Calu3 (cell line): Measurements from ENCODE around the gene INSL6. TPM values are rescaled to one million over a fixed set of nuclear protein-coding genes. Genes with fewer than 3 reads are reported as not detected.
"Not testable (repeated sequence)": the region's sequence is repeated elsewhere in the genome, so short reads cannot be mapped to it uniquely, and the experiment has no call there.

Experiments used
- BruUV-seq: library from RNA; stranded (reverse); fragments of 400-500 nt; replicated peaks from 2 replicates; lab custom pipeline; 2021; lab: Mats Ljungman, UMichigan
- CTCF ChIA-PET: fragments of 300-600 bp; sonication (Branson Sonifier 250); formaldehyde crosslinking; loops from one replicate; lab custom pipeline; 2022; ENCODE audit warnings: antibody characterized with exemption; lab: Charles Lee
- DNase-seq: peaks from one replicate; pipeline ENCODE4 v3.0.0; 2022
- H3K27ac Mint-ChIP-seq: one replicate; pipeline ENCODE4 v1.8.0; 2022; ENCODE audit warnings: mixed read lengths; ENCODE audit not compliant: unreplicated experiment
- H3K27me3 Mint-ChIP-seq: one replicate; pipeline ENCODE4 v1.8.0; 2022; ENCODE audit warnings: mixed read lengths; ENCODE audit not compliant: unreplicated experiment
- H3K36me3 Mint-ChIP-seq: one replicate; pipeline ENCODE4 v1.8.0; 2022; ENCODE audit warnings: mild to moderate bottlenecking, moderate library complexity, mixed read lengths; ENCODE audit not compliant: insufficient read depth, unreplicated experiment
- H3K4me1 Mint-ChIP-seq: one replicate; pipeline ENCODE4 v1.8.0; 2022; ENCODE audit warnings: mild to moderate bottlenecking, low read depth, mixed read lengths; ENCODE audit not compliant: unreplicated experiment
- H3K4me3 Mint-ChIP-seq: one replicate; pipeline ENCODE4 v1.8.0; 2022; ENCODE audit warnings: mild to moderate bottlenecking, low read depth, moderate library complexity, mixed read lengths; ENCODE audit not compliant: unreplicated experiment
- H3K9me3 Mint-ChIP-seq: one replicate; pipeline ENCODE4 v1.8.0; 2022; ENCODE audit warnings: low read depth, mixed read lengths; ENCODE audit not compliant: unreplicated experiment
- CTCF ChIP-seq: fragments of 200-600 bp; IDR thresholded peaks from one replicate; pipeline ENCODE4 v1.8.0; 2022; ENCODE audit warnings: antibody characterized with exemption; ENCODE audit not compliant: unreplicated experiment
- intact Hi-C: fragments of 100-400 bp; cut with micrococcal nuclease; formaldehyde crosslinking; loops from one replicate; pipeline ENCODE4 v1.10.0; 2022; ENCODE audit not compliant: unreplicated experiment
- total RNA-seq: library from RNA; stranded (reverse); gene quantifications from 2 replicates; pipeline ENCODE4 v1.2.3, GENCODE V29; 2022

The INSL6 gene
- total RNA-seq, 1 experiment from 2014 or later: not detected

GRCh38 chr9:5186416-5187169 is 1.2 kb upstream of the INSL6 start:
- DNase-seq: peak; percentile 49
- Mint-ChIP-seq H3K27ac (no peak overlapping the region), H3K4me1 (peaks cover 5% of the 10 kb centered on the region), H3K27me3 (peaks cover 13% of the 10 kb centered on the region), H3K4me3 (no peak overlapping the region), H3K9me3 (no peaks in the 10 kb centered on the region), H3K36me3 (no peaks in the 10 kb centered on the region)
- intact Hi-C loops: loop anchor here (1.0 to 10.0 kb wide), 6 partner anchors 78 to 432 kb away; no protein-coding TSS in a partner anchor
- TF ChIP-seq CTCF: peak; percentile 50
- CTCF ChIA-PET: interaction anchor here (0.7 to 2.2 kb wide), 9 partner anchors 77 to 414 kb away, joined by 3 to 17 read pairs (median 9); partner anchors contain the start of gene PLGRKT
- no TSS peak for BruUV-seq

- TF ChIP-seq CTCF: no peak
- Mint-ChIP-seq H3K4me3 (no peak overlapping the region), H3K36me3 (no peaks in the 10 kb centered on the region), H3K9me3 (no peaks in the 10 kb centered on the region), H3K4me1 (peaks cover 5% of the 10 kb centered on the region), H3K27ac (no peak overlapping the region), H3K27me3 (peaks cover 13% of the 10 kb centered on the region)
- no TSS peak for BruUV-seq
- intact Hi-C loops: loop anchor here (5.0 to 10.0 kb wide), 2 partner anchors 418 to 430 kb away; no protein-coding TSS in a partner anchor
- CTCF ChIA-PET: interaction anchor here (0.7 to 2.2 kb wide), 2 partner anchors 136 to 718 kb away, joined by 3 to 17 read pairs; no protein-coding TSS in a partner anchor
- no peak for DNase-seq
Measured at GRCh38 chr9:5184776-5185175, 663 bp downstream of the INSL6 start.

- H3K36me3 Mint-ChIP-seq, H3K27ac Mint-ChIP-seq, DNase-seq, CTCF ChIA-PET, BruUV-seq, H3K4me3 Mint-ChIP-seq, H3K9me3 Mint-ChIP-seq, H3K4me1 Mint-ChIP-seq, H3K27me3 Mint-ChIP-seq: not testable (repeated sequence)
- intact Hi-C loops: loop anchor here (10.0 kb wide), 1 partner anchor 426 kb away; no protein-coding TSS in a partner anchor
Measured at GRCh38 chr9:5180631-5181030, 4.8 kb downstream of the INSL6 start.

- Mint-ChIP-seq H3K9me3 (no peaks in the 10 kb centered on the region), H3K27me3 (no peaks in the 10 kb centered on the region), H3K4me1 (no peaks in the 10 kb centered on the region), H3K4me3 (no peak overlapping the region), H3K36me3 (no peaks in the 10 kb centered on the region), H3K27ac (no peak overlapping the region)
- BruUV-seq: no TSS peak
- DNase-seq: no peak
- TF ChIP-seq CTCF: no peak
- CTCF ChIA-PET: no interaction called here
- intact Hi-C loops: no loop called here
Measured at GRCh38 chr9:5178126-5178805, 7.2 kb downstream of the INSL6 start.
